Lung (tissue), 12 donors: ENCODE measurements around the gene DOCK3. TPM values are rescaled to one million over a fixed set of nuclear protein-coding genes. Genes with fewer than 3 reads are reported as not detected.
"Not testable (repeated sequence)": the region's sequence is repeated elsewhere in the genome, so short reads cannot be mapped to it uniquely, and the experiment has no call there.

ENCODE experiments used
- ATAC-seq: fragments of 200-7000 bp; cut with Tn5 transposase; one replicate; pipeline ENCODE4 v1.9.1; 2020; ENCODE audit warnings: moderate number of reproducible peaks; ENCODE audit not compliant: insufficient read depth, low FRiP score
- DNase-seq, 3 donors: peaks; one replicate each; pipeline ENCODE4 v3.0.0-alpha.2; 2013 to 2017
- H3K27ac ChIP-seq, 2 donors: one replicate each; pipeline ENCODE4 v1.5.1; 2013; ENCODE audit warnings: mild to moderate bottlenecking in 2 of 2, moderate library complexity in 2 of 2, control low read depth in 1 of 2, inconsistent platforms in 1 of 2, low read depth in 1 of 2, low read length in 1 of 2
- H3K27me3 ChIP-seq, 3 donors: one replicate each; pipeline ENCODE4 v1.5.1; 2013; ENCODE audit warnings: low read length in 2 of 3; ENCODE audit not compliant: control insufficient read depth in 3 of 3, insufficient read depth in 3 of 3
- H3K36me3 ChIP-seq, 4 donors: one replicate each; pipeline ENCODE4 v1.5.1; 2013; ENCODE audit warnings: low read length in 4 of 4, mild to moderate bottlenecking in 1 of 4, moderate library complexity in 1 of 4; ENCODE audit not compliant: control insufficient read depth in 4 of 4, insufficient read depth in 4 of 4
- H3K4me1 ChIP-seq, 5 donors: one replicate each; pipeline ENCODE4 v1.5.1; 2013; ENCODE audit warnings: low read length in 5 of 5, mild to moderate bottlenecking in 2 of 5, moderate library complexity in 1 of 5; ENCODE audit not compliant: control insufficient read depth in 5 of 5, insufficient read depth in 5 of 5
- H3K4me3 ChIP-seq: one replicate; pipeline ENCODE4 v1.5.1; 2013; ENCODE audit warnings: mild to moderate bottlenecking, control low read depth, moderate library complexity
- H3K9ac ChIP-seq, 2 donors: one replicate each; pipeline ENCODE4 v1.5.1; 2013; ENCODE audit warnings: low read length in 2 of 2, control low read depth in 1 of 2; ENCODE audit not compliant: insufficient read depth in 1 of 2
- H3K9me3 ChIP-seq, 4 donors: one replicate each; pipeline ENCODE4 v1.5.1; 2013; ENCODE audit warnings: low read length in 3 of 4, mild to moderate bottlenecking in 1 of 4, moderate library complexity in 1 of 4; ENCODE audit not compliant: control insufficient read depth in 4 of 4, insufficient read depth in 3 of 4
- CTCF ChIP-seq: IDR thresholded peaks from 2 replicates; pipeline ENCODE4 v1.5.1; 2012; ENCODE audit warnings: mild to moderate bottlenecking; ENCODE audit errors: control extremely low read depth, extremely low read depth
- WGBS, 2 donors: extraction: QIAGEN DNeasy Blood & Tissue Kit; methylation state at CpG; one replicate each; pipeline ENCODE4 v1.1.7; 2013; 5-methylcytosine and 5-hydroxymethylcytosine counted together
- polyA plus RNA-seq, 2 donors: library from polyadenylated mRNA; stranded (reverse); fragments of 200-250 nt; gene quantifications; one replicate each; pipeline ENCODE4 v1.2.1, GENCODE V29; 2013
- total RNA-seq, 2 donors: library from RNA; depleted of rRNA in 1 of 2; stranded (reverse); fragments of >200 nt in 1 of 2; gene quantifications; one replicate each; pipeline ENCODE4 v1.2.1, GENCODE V29; 2014 to 2021
- donor health status: control.
- donor health status: control.
- donor health status: Bipolar disorder and iron deficiency.
- donor health status: healthy.
- donor health status: DM: yes; HTN: yes; CAD: no.

Gene DOCK3
- total and polyA plus RNA-seq, 4 donors, result 0.06 to 1.4 (median 0.34) TPM

GRCh38 chr3:51385621-51386091 is 710.9 kb downstream of the DOCK3 start:
- Histone ChIP-seq H3K9me3 (no peaks in the 10 kb centered on the region), H3K27me3 (no peaks in the 10 kb centered on the region), H3K27ac (peak overlapping the region; percentile 33 to 81), H3K4me3 (peak overlapping the region; percentile 89), H3K4me1 (peaks cover 0 to 39% (median 12%) of the 10 kb centered on the region in 5 donors), H3K9ac (peak overlapping the region in 1 of 2 donors; percentile 82), H3K36me3 (peaks cover 5 to 23% (median 14%) of the 10 kb centered on the region in 4 donors)
- peak in 1 of 3 donors; percentile 9 for DNase-seq
- WGBS, 2 donors, result 4 to 5% methylated on average over 18 of the region's 18 CpGs
- ATAC-seq, result no peak
- no peak for TF ChIP-seq CTCF

GRCh38 chr3:51386159-51386851 is 711.6 kb downstream of the DOCK3 start:
- ATAC-seq (no peak), DNase-seq (peak in 1 of 3 donors; percentile 2)
- Histone ChIP-seq H3K27ac (peak overlapping the region in 1 of 2 donors; percentile 52), H3K36me3 (peaks cover 5 to 23% (median 14%) of the 10 kb centered on the region in 4 donors), H3K9ac (peak overlapping the region in 1 of 2 donors; percentile 82), H3K9me3 (no peaks in the 10 kb centered on the region), H3K4me3 (peak overlapping the region; percentile 89), H3K27me3 (no peaks in the 10 kb centered on the region), H3K4me1 (peaks cover 0 to 41% (median 13%) of the 10 kb centered on the region in 5 donors)
- no peak for TF ChIP-seq CTCF
- WGBS, 2 donors, result 40 to 51% methylated on average over 8 of the region's 8 CpGs

- Histone ChIP-seq H3K4me1 (peaks cover 0 to 41% (median 15%) of the 10 kb centered on the region in 5 donors), H3K36me3 (peaks cover 5 to 23% (median 14%) of the 10 kb centered on the region in 4 donors), H3K9me3 (no peaks in the 10 kb centered on the region), H3K27me3 (no peaks in the 10 kb centered on the region), H3K9ac (no peak overlapping the region), H3K27ac (no peak overlapping the region), H3K4me3 (no peak overlapping the region)
- WGBS, 2 donors, result 90 to 93% methylated on average over 5 of the region's 5 CpGs
- TF ChIP-seq CTCF, result no peak
- ATAC-seq, result no peak
- peak in 1 of 3 donors; percentile 6 for DNase-seq
Measured at GRCh38 chr3:51386852-51387229, 712.1 kb downstream of the DOCK3 start.

GRCh38 chr3:51387281-51387680 is 712.6 kb downstream of the DOCK3 start:
- H3K9ac ChIP-seq, H3K27me3 ChIP-seq, ATAC-seq, H3K9me3 ChIP-seq, H3K4me3 ChIP-seq: not testable (repeated sequence)
- H3K27ac ChIP-seq, result peak overlapping the region in 1 of 2 donors; percentile 62
- DNase-seq, result peak in 1 of 3 donors; percentile 4
- H3K4me1 ChIP-seq, result peaks cover 0 to 44% (median 19%) of the 10 kb centered on the region in 5 donors
- WGBS, 2 donors, result 47 to 62% methylated on average over 6 of the region's 6 CpGs
- H3K36me3 ChIP-seq, result peaks cover 5 to 27% (median 15%) of the 10 kb centered on the region in 4 donors
